ENCODE measurements around the gene AUTS2.

AUTS2 gene

GRCh38 chr7:69608878-69609277, 10.6 kb downstream of the AUTS2 start:
- peaks cover 97% of the 10 kb centered on the region for H3K79me2 ChIP-seq (ENCODE audit: insufficient read depth, low read length)
- no peaks in the 10 kb centered on the region for H3F3A ChIP-seq (ENCODE audit: insufficient read depth)
- no peak overlapping the region for H3K4me2 ChIP-seq (ENCODE audit: low read depth, low read length, poor library complexity, severe bottlenecking)
- no peak overlapping the region for H2AFZ ChIP-seq (ENCODE audit: low read depth, low read length, severe bottlenecking)
- H3K27me3 ChIP-seq (ENCODE audit: low read length), result no peaks in the 10 kb centered on the region
- no peaks in the 10 kb centered on the region for H3K9me3 ChIP-seq (ENCODE audit: insufficient read depth, low read length)
- no peak overlapping the region for H3K27ac ChIP-seq (ENCODE audit: low read depth, low read length)
- peaks cover 82% of the 10 kb centered on the region for H4K20me1 ChIP-seq (ENCODE audit: low read depth, low read length)
- H3K36me3 ChIP-seq (ENCODE audit: low read length), result no peaks in the 10 kb centered on the region
- no peak overlapping the region for H3K4me3 ChIP-seq (ENCODE audit: insufficient read depth, low read length, poor library complexity, severe bottlenecking)
- TF ChIP-seq EZH2phosphoT487 (conservative IDR thresholded peaks at IDR 0.05; ENCODE audit: low read length), result no peak
- H3K9me2 ChIP-seq (replicated peaks; ENCODE audit: insufficient read depth, low read length), result no peaks in the 10 kb centered on the region
- H3K9ac ChIP-seq (ENCODE audit: low read length), result no peak overlapping the region

- no peak overlapping the region for H3K4me2 ChIP-seq (ENCODE audit: low read depth, low read length, poor library complexity, severe bottlenecking)
- no peaks in the 10 kb centered on the region for H3F3A ChIP-seq (ENCODE audit: insufficient read depth)
- H3K9ac ChIP-seq (ENCODE audit: low read length), result no peak overlapping the region
- H2AFZ ChIP-seq (ENCODE audit: low read depth, low read length, severe bottlenecking), result no peak overlapping the region
- H3K36me3 ChIP-seq (ENCODE audit: low read length), result no peaks in the 10 kb centered on the region
- H3K9me3 ChIP-seq (ENCODE audit: insufficient read depth, low read length), result no peaks in the 10 kb centered on the region
- H3K27ac ChIP-seq (ENCODE audit: low read depth, low read length), result no peak overlapping the region
- H3K79me2 ChIP-seq (ENCODE audit: insufficient read depth, low read length), result peaks cover 97% of the 10 kb centered on the region
- no peak for TF ChIP-seq CTCF (IDR thresholded peaks at IDR 0.05; ENCODE audit: insufficient read depth, low read length, poor library complexity, severe bottlenecking)
- TF ChIP-seq EZH2phosphoT487 (conservative IDR thresholded peaks at IDR 0.05; ENCODE audit: low read length), result no peak
- H3K4me3 ChIP-seq (ENCODE audit: insufficient read depth, low read length, poor library complexity, severe bottlenecking), result no peak overlapping the region
- H3K27me3 ChIP-seq (ENCODE audit: low read length), result no peaks in the 10 kb centered on the region
- no peaks in the 10 kb centered on the region for H3K9me2 ChIP-seq (replicated peaks; ENCODE audit: insufficient read depth, low read length)
- H4K20me1 ChIP-seq (ENCODE audit: low read depth, low read length), result peaks cover 80% of the 10 kb centered on the region
Observed at GRCh38 chr7:69609541-69610373, 11.5 kb downstream of the AUTS2 start.

- H3K9me2 ChIP-seq (replicated peaks; ENCODE audit: insufficient read depth, low read length), result no peaks in the 10 kb centered on the region
- H3K9ac ChIP-seq (ENCODE audit: low read length), result no peak overlapping the region
- H2AFZ ChIP-seq (ENCODE audit: low read depth, low read length, severe bottlenecking), result no peak overlapping the region
- no peaks in the 10 kb centered on the region for H3K9me3 ChIP-seq (ENCODE audit: insufficient read depth, low read length)
- peaks cover 95% of the 10 kb centered on the region for H3K79me2 ChIP-seq (ENCODE audit: insufficient read depth, low read length)
- no peak overlapping the region for H3K27ac ChIP-seq (ENCODE audit: low read depth, low read length)
- peaks cover 76% of the 10 kb centered on the region for H4K20me1 ChIP-seq (ENCODE audit: low read depth, low read length)
- no peaks in the 10 kb centered on the region for H3F3A ChIP-seq (ENCODE audit: insufficient read depth)
- TF ChIP-seq CTCF (IDR thresholded peaks at IDR 0.05; ENCODE audit: insufficient read depth, low read length, poor library complexity, severe bottlenecking) (no peak), EZH2phosphoT487 (conservative IDR thresholded peaks at IDR 0.05; ENCODE audit: low read length) (no peak)
- H3K36me3 ChIP-seq (ENCODE audit: low read length), result no peaks in the 10 kb centered on the region
- no peak overlapping the region for H3K4me3 ChIP-seq (ENCODE audit: insufficient read depth, low read length, poor library complexity, severe bottlenecking)
- no peaks in the 10 kb centered on the region for H3K27me3 ChIP-seq (ENCODE audit: low read length)
- H3K4me2 ChIP-seq (ENCODE audit: low read depth, low read length, poor library complexity, severe bottlenecking), result no peak overlapping the region
Observed at GRCh38 chr7:69610374-69611084, 12.3 kb downstream of the AUTS2 start.

GRCh38 chr7:69612981-69613380, 14.7 kb downstream of the AUTS2 start:
- Histone ChIP-seq H3K27ac (ENCODE audit: low read depth, low read length) (no peak overlapping the region), H3F3A (ENCODE audit: insufficient read depth) (no peaks in the 10 kb centered on the region), H3K9ac (ENCODE audit: low read length) (no peak overlapping the region), H3K4me2 (ENCODE audit: low read depth, low read length, poor library complexity, severe bottlenecking) (no peak overlapping the region), H2AFZ (ENCODE audit: low read depth, low read length, severe bottlenecking) (no peak overlapping the region), H3K4me3 (ENCODE audit: insufficient read depth, low read length, poor library complexity, severe bottlenecking) (no peak overlapping the region), H3K79me2 (ENCODE audit: insufficient read depth, low read length) (peaks cover 95% of the 10 kb centered on the region), H3K36me3 (ENCODE audit: low read length) (no peaks in the 10 kb centered on the region), H3K27me3 (ENCODE audit: low read length) (no peaks in the 10 kb centered on the region), H3K9me3 (ENCODE audit: insufficient read depth, low read length) (no peaks in the 10 kb centered on the region), H3K9me2 (replicated peaks; ENCODE audit: insufficient read depth, low read length) (no peaks in the 10 kb centered on the region), H4K20me1 (ENCODE audit: low read depth, low read length) (peaks cover 76% of the 10 kb centered on the region)
- TF ChIP-seq CTCF (IDR thresholded peaks at IDR 0.05; ENCODE audit: insufficient read depth, low read length, poor library complexity, severe bottlenecking), result no peak
- TF ChIP-seq EZH2phosphoT487 (conservative IDR thresholded peaks at IDR 0.05; ENCODE audit: low read length), result no peak

Measured in SU-DHL-6 (cell line).